Spleen (tissue), 11 donors: ENCODE data around the gene UST. TPM values are rescaled to one million over a fixed set of nuclear protein-coding genes. Genes with fewer than 3 reads are reported as not detected.

Experiments
- DNase-seq: peaks from one replicate; pipeline ENCODE4 v3.0.0-alpha.2; 2020
- H3K27ac ChIP-seq, 8 donors: fragments of 200-600 bp; sonication (generic) in 7 of 8; 1 replicate in 4 of 8; 2 replicates in 4 of 8; pipeline versions ENCODE4 v1.5.0 to v1.8.0; 2016 to 2021; ENCODE audit warnings: inconsistent platforms in 4 of 8, mild to moderate bottlenecking in 4 of 8, moderate library complexity in 1 of 8
- H3K27me3 ChIP-seq, 7 donors: fragments of 200-600 bp; sonication (generic) in 6 of 7; replicated peaks in 1 of 7; 1 replicate in 4 of 7; 2 replicates in 3 of 7; pipeline versions ENCODE4 v1.5.0 to v1.8.0; 2016 to 2021; ENCODE audit warnings: inconsistent platforms in 3 of 7, mild to moderate bottlenecking in 1 of 7
- H3K36me3 ChIP-seq, 6 donors: fragments of 200-600 bp; sonication (generic) in 5 of 6; 1 replicate in 4 of 6; 2 replicates in 2 of 6; pipeline versions ENCODE4 v1.5.0 to v1.8.0; 2016 to 2021; ENCODE audit warnings: inconsistent platforms in 2 of 6
- H3K4me1 ChIP-seq, 6 donors: fragments of 200-600 bp; sonication (generic) in 5 of 6; 1 replicate in 3 of 6; 2 replicates in 3 of 6; pipeline versions ENCODE4 v1.5.0 to v1.8.0; 2016 to 2021; ENCODE audit warnings: inconsistent platforms in 3 of 6
- H3K4me3 ChIP-seq, 8 donors: fragments of 200-600 bp; sonication (generic) in 7 of 8; 1 replicate in 4 of 8; 2 replicates in 4 of 8; pipeline versions ENCODE4 v1.5.0 to v1.8.0; 2016 to 2021; ENCODE audit warnings: inconsistent platforms in 4 of 8, mild to moderate bottlenecking in 4 of 8, moderate library complexity in 2 of 8
- H3K9me3 ChIP-seq, 8 donors: fragments of 200-600 bp; sonication (generic) in 7 of 8; 1 replicate in 4 of 8; 2 replicates in 4 of 8; pipeline versions ENCODE4 v1.5.0 to v1.8.0; 2016 to 2021; ENCODE audit warnings: inconsistent platforms in 4 of 8
- POLR2A ChIP-seq, 3 donors: fragments of 450-650 bp; IDR thresholded peaks; one replicate each; pipeline ENCODE4 v1.5.1; 2017; ENCODE audit warnings: antibody characterized with exemption in 3 of 3, mild to moderate bottlenecking in 1 of 3
- POLR2AphosphoS5 ChIP-seq, 3 donors: sonication (generic); formaldehyde crosslinking; IDR thresholded peaks; one replicate each; pipeline ENCODE4 v1.5.1; 2017; ENCODE audit warnings: antibody characterized with exemption in 3 of 3
- WGBS, 5 donors: extraction: QIAGEN DNeasy Blood & Tissue Kit in 3 of 5; methylation state at CpG; one replicate each; pipeline versions ENCODE4 v1.1.5 to v1.1.7; 2013 to 2018; 5-methylcytosine and 5-hydroxymethylcytosine counted together
- intact Hi-C: fragments of 100-400 bp; cut with DNase I; formaldehyde crosslinking; loops from one replicate; pipeline ENCODE4 v1.15.0; 2023; ENCODE audit warnings: low total_unique reads
- polyA plus RNA-seq, 3 donors: library from polyadenylated mRNA; stranded (reverse); fragments of 200-250 nt; gene quantifications; one replicate each; pipeline ENCODE4 v1.2.1, GENCODE V29; 2013
- total RNA-seq, 7 donors: library from RNA; depleted of rRNA in 3 of 7; stranded (reverse); fragments of >200 nt in 3 of 7; fragmentation: NEBNext Ultra II Directional in 4 of 7; extraction: Animal tissue kit (Norgen Biotek cat#: 25700) in 4 of 7; gene quantifications; one replicate each; pipeline versions ENCODE4 v1.1.0 to v1.2.1, GENCODE V29; 2016 to 2021
- TF ChIP-seq, protein P1 (sequence below), 11 experiments: fragments of 200-600 bp in 7 of 11; fragments of 450-650 bp in 4 of 11; sonication (generic) in 4 of 11; IDR thresholded peaks in 8 of 11; conservative IDR thresholded peaks in 3 of 11; 1 replicate in 7 of 11; 2 replicates in 4 of 11; pipeline versions ENCODE4 v1.4.0 to v1.8.0; 2016 to 2021; ENCODE audit warnings: antibody characterized with exemption in 11 of 11, inconsistent platforms in 4 of 11, mild to moderate bottlenecking in 1 of 11
- donor health status: healthy with polysubstance abuse.
- donor health status: DM: no; HTN: no; CAD: no; lungs with moderate emphysema.
- donor health status: DM: no; HTN: no; CAD: no.
- donor health status: Bipolar disorder and iron deficiency.
- donor health status: healthy.
- donor health status: DM: no; HTN: no; CAD: no.
- donor health status: DM: yes; HTN: yes; CAD: no.

The UST gene
- total and polyA plus RNA-seq, 10 donors = 6.4 to 26.8 (median 14.4) TPM

DNA sequence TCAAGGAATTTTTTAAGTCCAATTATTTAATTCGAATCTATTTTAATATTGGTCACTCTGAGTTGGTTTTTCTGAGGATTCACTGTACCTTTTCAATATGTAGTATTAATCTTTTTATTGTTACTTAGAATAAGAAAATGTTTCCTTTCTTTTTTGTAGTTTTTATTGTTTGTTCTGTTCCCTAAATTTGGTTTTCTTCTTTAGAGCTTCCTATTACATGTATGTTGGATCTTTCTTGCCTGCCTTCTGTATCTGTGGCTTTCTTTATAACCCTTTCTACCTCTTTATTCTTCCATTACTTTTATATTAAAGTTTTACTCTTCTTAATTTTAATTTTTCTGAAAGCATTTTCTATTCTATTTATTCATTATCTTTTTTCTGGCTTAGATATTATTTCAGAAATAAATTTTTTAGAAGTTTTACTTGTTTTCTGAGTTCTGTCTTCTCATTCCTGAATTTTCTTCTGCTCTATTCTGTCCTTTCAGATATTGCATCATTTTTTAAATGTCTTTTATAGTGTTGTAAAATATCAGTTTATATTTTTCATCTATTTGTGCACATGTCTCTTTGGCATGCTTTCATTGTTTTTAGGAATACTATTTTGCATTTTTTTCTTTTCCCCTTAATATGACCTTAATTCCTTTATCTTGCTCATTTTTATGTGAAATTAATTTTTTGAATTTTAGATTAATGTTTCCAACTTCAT is 33.6 kb upstream of the UST start:
- no peaks in the 10 kb centered on the region for H3K27me3 ChIP-seq
- no peak overlapping the region for H3K27ac ChIP-seq
- 95 to 98% (median 96%) methylated on average over 1 of the region's 1 CpG for WGBS, 5 donors
- H3K4me3 ChIP-seq = no peak overlapping the region
- H3K9me3 ChIP-seq = peaks cover 0 to 20% (median 17%) of the 10 kb centered on the region in 8 donors
- H3K36me3 ChIP-seq = no peaks in the 10 kb centered on the region
- TF ChIP-seq POLR2A (IDR thresholded peaks at IDR 0.05) = no peak
- TF ChIP-seq, protein P1, sequence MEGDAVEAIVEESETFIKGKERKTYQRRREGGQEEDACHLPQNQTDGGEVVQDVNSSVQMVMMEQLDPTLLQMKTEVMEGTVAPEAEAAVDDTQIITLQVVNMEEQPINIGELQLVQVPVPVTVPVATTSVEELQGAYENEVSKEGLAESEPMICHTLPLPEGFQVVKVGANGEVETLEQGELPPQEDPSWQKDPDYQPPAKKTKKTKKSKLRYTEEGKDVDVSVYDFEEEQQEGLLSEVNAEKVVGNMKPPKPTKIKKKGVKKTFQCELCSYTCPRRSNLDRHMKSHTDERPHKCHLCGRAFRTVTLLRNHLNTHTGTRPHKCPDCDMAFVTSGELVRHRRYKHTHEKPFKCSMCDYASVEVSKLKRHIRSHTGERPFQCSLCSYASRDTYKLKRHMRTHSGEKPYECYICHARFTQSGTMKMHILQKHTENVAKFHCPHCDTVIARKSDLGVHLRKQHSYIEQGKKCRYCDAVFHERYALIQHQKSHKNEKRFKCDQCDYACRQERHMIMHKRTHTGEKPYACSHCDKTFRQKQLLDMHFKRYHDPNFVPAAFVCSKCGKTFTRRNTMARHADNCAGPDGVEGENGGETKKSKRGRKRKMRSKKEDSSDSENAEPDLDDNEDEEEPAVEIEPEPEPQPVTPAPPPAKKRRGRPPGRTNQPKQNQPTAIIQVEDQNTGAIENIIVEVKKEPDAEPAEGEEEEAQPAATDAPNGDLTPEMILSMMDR (IDR thresholded peaks at IDR 0.05 in 8 of 11, conservative IDR thresholded peaks at IDR 0.05 in 3 of 11) = no peak
- TF ChIP-seq POLR2AphosphoS5 (IDR thresholded peaks at IDR 0.05) = no peak
- no peak for DNase-seq
- no peaks in the 10 kb centered on the region for H3K4me1 ChIP-seq
- intact Hi-C loops = no loop called here

DNA sequence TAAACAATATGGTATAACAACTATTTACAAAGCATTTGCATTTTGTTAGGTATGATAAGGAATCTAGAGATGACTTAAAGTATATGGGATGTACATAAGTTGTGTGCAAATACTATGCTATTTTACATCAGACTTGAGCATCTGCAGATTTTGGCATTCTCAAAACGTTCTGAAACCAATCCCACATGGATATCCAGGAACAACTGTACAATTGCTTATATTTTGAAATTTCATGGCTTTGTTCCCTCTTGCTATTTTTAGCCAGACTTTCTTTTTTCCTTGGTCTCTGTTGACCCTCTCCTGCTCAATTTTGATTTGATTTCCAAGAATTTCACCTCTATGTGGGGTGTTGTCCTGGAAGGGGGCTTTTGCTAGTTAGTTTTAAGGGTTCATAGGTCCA is 32.9 kb upstream of the UST start:
- H3K9me3 ChIP-seq = peaks cover 0 to 20% (median 17%) of the 10 kb centered on the region in 8 donors
- TF ChIP-seq, protein P1 (IDR thresholded peaks at IDR 0.05 in 8 of 11, conservative IDR thresholded peaks at IDR 0.05 in 3 of 11) = no peak
- TF ChIP-seq POLR2A (IDR thresholded peaks at IDR 0.05) = no peak
- TF ChIP-seq POLR2AphosphoS5 (IDR thresholded peaks at IDR 0.05) = no peak
- no peak overlapping the region for H3K4me3 ChIP-seq
- H3K27ac ChIP-seq = no peak overlapping the region
- no peak for DNase-seq
- WGBS, 5 donors = 53 to 74% (median 67%) methylated on average over 1 of the region's 1 CpG
- H3K36me3 ChIP-seq = no peaks in the 10 kb centered on the region
- intact Hi-C loops = no loop called here
- H3K4me1 ChIP-seq = no peaks in the 10 kb centered on the region
- no peaks in the 10 kb centered on the region for H3K27me3 ChIP-seq

DNA sequence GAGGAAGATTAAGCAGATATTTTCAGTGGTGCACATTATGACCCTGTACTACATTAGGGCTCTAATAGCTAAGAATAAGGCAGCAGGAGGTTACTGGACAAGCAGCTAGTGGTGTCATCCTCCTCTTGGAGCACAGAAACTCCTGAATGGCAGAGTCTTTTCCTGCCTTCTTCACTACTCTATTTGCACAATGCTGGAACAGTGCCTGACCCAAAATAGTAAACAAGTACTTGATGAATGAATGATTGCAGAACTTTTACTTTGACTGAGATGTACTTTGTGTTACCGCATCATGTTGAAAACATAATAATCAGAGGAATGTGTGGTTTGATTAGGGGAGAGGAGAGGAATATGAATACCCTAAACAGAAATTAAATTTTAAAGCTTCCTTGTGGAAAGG is 30.0 kb upstream of the UST start:
- Histone ChIP-seq H3K4me1 (no peaks in the 10 kb centered on the region), H3K27ac (no peak overlapping the region), H3K27me3 (no peaks in the 10 kb centered on the region), H3K4me3 (no peak overlapping the region), H3K9me3 (peaks cover 0 to 20% (median 17%) of the 10 kb centered on the region in 8 donors), H3K36me3 (no peaks in the 10 kb centered on the region)
- no peak for DNase-seq
- intact Hi-C loops = no loop called here
- no peak for TF ChIP-seq POLR2AphosphoS5 (IDR thresholded peaks at IDR 0.05)
- TF ChIP-seq POLR2A (IDR thresholded peaks at IDR 0.05) = no peak
- TF ChIP-seq, protein P1 (IDR thresholded peaks at IDR 0.05 in 8 of 11, conservative IDR thresholded peaks at IDR 0.05 in 3 of 11) = no peak
- WGBS, 5 donors = 0 to 42% (median 0%) methylated on average over 1 of the region's 1 CpG

DNA sequence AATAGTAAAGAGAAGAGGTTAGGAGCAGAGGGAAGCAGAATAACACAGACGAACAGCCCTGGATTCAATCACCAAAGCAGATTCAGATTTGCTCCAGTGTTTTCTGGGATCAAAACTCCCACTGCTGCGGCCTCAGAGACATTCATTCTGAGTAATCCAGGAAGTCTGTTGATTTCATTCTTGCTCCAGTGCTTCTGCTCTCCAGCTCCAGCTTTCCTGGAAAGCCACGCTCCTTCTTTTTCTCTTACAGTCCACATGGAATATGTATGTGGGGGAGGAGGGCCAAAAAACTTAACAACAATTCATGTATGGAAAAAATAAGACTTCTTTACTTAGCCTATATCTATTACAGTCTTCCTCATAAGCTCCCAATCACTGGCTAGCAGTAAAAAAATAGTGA is 26.4 kb upstream of the UST start:
- intact Hi-C loops = no loop called here
- 61 to 87% (median 83%) methylated on average over 3 of the region's 3 CpGs for WGBS, 5 donors

More for the DNA sequence above, 26.4 kb upstream of the UST start:
- no peak overlapping the region for H3K4me3 ChIP-seq
- H3K27me3 ChIP-seq = no peaks in the 10 kb centered on the region
- TF ChIP-seq, protein P1 (IDR thresholded peaks at IDR 0.05 in 8 of 11, conservative IDR thresholded peaks at IDR 0.05 in 3 of 11) = no peak
- TF ChIP-seq POLR2A (IDR thresholded peaks at IDR 0.05) (no peak), POLR2AphosphoS5 (IDR thresholded peaks at IDR 0.05) (no peak)
- no peak for DNase-seq
- H3K4me1 ChIP-seq = no peaks in the 10 kb centered on the region
- no peak overlapping the region for H3K27ac ChIP-seq
- no peaks in the 10 kb centered on the region for H3K36me3 ChIP-seq
- H3K9me3 ChIP-seq = peaks cover 0 to 5% (median under 1%) of the 10 kb centered on the region in 8 donors
